GM12878 (cell line): ENCODE measurements around the gene RAB44. TPM values are rescaled to one million over a fixed set of nuclear protein-coding genes. Genes with fewer than 3 reads are reported as not detected.

Experiments used
- BACH1 ChIP-seq: fragments of 450-650 bp; IDR thresholded peaks from 2 replicates; pipeline ENCODE4 v1.6.1; 2017; ENCODE audit warnings: mild to moderate bottlenecking, borderline replicate concordance
- CBX3 ChIP-seq: fragments of 200-600 bp; sonication (generic); IDR thresholded peaks from 2 replicates; pipeline ENCODE4 v1.6.1; 2016; ENCODE audit warnings: low read depth, borderline replicate concordance
- CEBPB ChIP-seq, 2 experiments: fragments of 150-350 bp in 1 of 2; IDR thresholded peaks; 2 replicates each; pipeline ENCODE4 v1.6.1; 2012 to 2014; ENCODE audit warnings: low read depth in 2 of 2, low read length in 2 of 2, borderline replicate concordance in 1 of 2, inconsistent platforms in 1 of 2
- CREM ChIP-seq: IDR thresholded peaks from 2 replicates; pipeline ENCODE4 v1.6.1; 2014; ENCODE audit warnings: antibody characterized with exemption, low read depth
- EED ChIP-seq: sonication (generic); IDR thresholded peaks from 2 replicates; pipeline ENCODE4 v1.6.1; 2016; ENCODE audit warnings: antibody characterized with exemption, low read depth
- FOS ChIP-seq: IDR thresholded peaks from 3 replicates; pipeline ENCODE4 v1.6.1; 2011; ENCODE audit warnings: borderline replicate concordance; ENCODE audit not compliant: insufficient read length; ENCODE audit errors: extremely low read depth
- GATAD2B ChIP-seq: fragments of 450-650 bp; conservative IDR thresholded peaks from 2 replicates; pipeline ENCODE4 v1.6.1; 2017; ENCODE audit warnings: low read depth, mild to moderate bottlenecking, moderate library complexity
- HDAC6 ChIP-seq: fragments of 200-600 bp; sonication (generic); IDR thresholded peaks from one replicate; pipeline ENCODE4 v1.8.0; 2017; ENCODE audit warnings: antibody characterized with exemption; ENCODE audit not compliant: unreplicated experiment
- MEF2A ChIP-seq: IDR thresholded peaks from 2 replicates; pipeline ENCODE4 v1.6.1; 2011; ENCODE audit warnings: low read depth, mild to moderate bottlenecking, low read length, moderate library complexity; ENCODE audit not compliant: insufficient read depth
- NBN ChIP-seq: fragments of 450-650 bp; IDR thresholded peaks from 2 replicates; pipeline ENCODE4 v1.6.1; 2016
- NR2C1 ChIP-seq: fragments of 450-650 bp; IDR thresholded peaks from 2 replicates; pipeline ENCODE4 v1.6.1; 2017; ENCODE audit warnings: antibody characterized with exemption, mild to moderate bottlenecking, moderate library complexity
- RBBP5 ChIP-seq: fragments of 200-600 bp; sonication (generic); conservative IDR thresholded peaks from 2 replicates; pipeline ENCODE4 v1.6.1; 2016
- SREBF1 ChIP-seq: IDR thresholded peaks from 2 replicates; pipeline ENCODE4 v1.6.1; 2012; ENCODE audit warnings: mild to moderate bottlenecking, low read length
- STAT1 ChIP-seq: fragments of 450-650 bp; conservative IDR thresholded peaks from 2 replicates; pipeline ENCODE4 v1.6.1; 2014; ENCODE audit warnings: antibody characterized with exemption, mild to moderate bottlenecking
- SUPT20H ChIP-seq: IDR thresholded peaks from 2 replicates; pipeline ENCODE4 v1.6.1; 2011; ENCODE audit warnings: low read depth, mild to moderate bottlenecking, low read length, moderate library complexity, borderline replicate concordance; ENCODE audit not compliant: control insufficient read depth
- ZBED1 ChIP-seq: IDR thresholded peaks from 2 replicates; pipeline ENCODE4 v1.6.1; 2016; ENCODE audit warnings: borderline replicate concordance
- polyA plus RNA-seq, 11 experiments: library from polyadenylated mRNA; depleted of rRNA in 4 of 11; unstranded in 6 of 11; stranded (reverse) in 5 of 11; fragments of >200 nt; fragmentation: Nextera tagmentation in 4 of 11; fragmentation: Illumina TruSeq in 1 of 11; extraction: Ambion mirVana in 4 of 11; extraction: Trizol in 1 of 11; gene quantifications; 1 replicate in 1 of 11; 2 replicates in 10 of 11; pipeline versions ENCODE4 v1.2.1 to v1.2.3, GENCODE V29; 2011 to 2016; ENCODE audit warnings: inconsistent platforms in 2 of 11, missing spikeins in 2 of 11, low read depth in 1 of 11
- total RNA-seq, 4 experiments: library from RNA; depleted of rRNA in 3 of 4; stranded (reverse); fragments of >200 nt in 3 of 4; fragmentation: Illumina TruSeq in 1 of 4; extraction: Trizol in 1 of 4; gene quantifications; 2 replicates each; pipeline versions ENCODE4 v1.2.1 to v1.2.3, GENCODE V29; 2013 to 2021
- TF ChIP-seq, protein P1 (sequence below): fragments of 450-650 bp; IDR thresholded peaks from 2 replicates; pipeline ENCODE4 v1.6.1; 2018; ENCODE audit warnings: borderline replicate concordance, mild to moderate bottlenecking; ENCODE audit not compliant: partially characterized antibody
- TF ChIP-seq, protein P2 (sequence below): fragments of 450-650 bp; formaldehyde crosslinking; IDR thresholded peaks from 2 replicates; pipeline ENCODE4 v1.5.0; 2022; ENCODE audit warnings: mild to moderate bottlenecking, missing genetic modification characterization
- TF ChIP-seq, protein P3 (sequence below): fragments of 450-650 bp; IDR thresholded peaks from 2 replicates; pipeline ENCODE4 v1.6.1; 2017; ENCODE audit warnings: antibody characterized with exemption, mild to moderate bottlenecking, moderate library complexity
- TF ChIP-seq, protein P4 (sequence below): fragments of 150-350 bp; IDR thresholded peaks from 2 replicates; pipeline ENCODE4 v1.6.1; 2016; ENCODE audit warnings: low read depth, low read length

The RAB44 gene
- total and polyA plus RNA-seq, 10 of the 15 experiments (the other 5 are each of a cell fraction or from before 2014, with no cell fraction given): 0.01 to 0.08 (median 0.05) TPM; not detected in 2

DNA sequence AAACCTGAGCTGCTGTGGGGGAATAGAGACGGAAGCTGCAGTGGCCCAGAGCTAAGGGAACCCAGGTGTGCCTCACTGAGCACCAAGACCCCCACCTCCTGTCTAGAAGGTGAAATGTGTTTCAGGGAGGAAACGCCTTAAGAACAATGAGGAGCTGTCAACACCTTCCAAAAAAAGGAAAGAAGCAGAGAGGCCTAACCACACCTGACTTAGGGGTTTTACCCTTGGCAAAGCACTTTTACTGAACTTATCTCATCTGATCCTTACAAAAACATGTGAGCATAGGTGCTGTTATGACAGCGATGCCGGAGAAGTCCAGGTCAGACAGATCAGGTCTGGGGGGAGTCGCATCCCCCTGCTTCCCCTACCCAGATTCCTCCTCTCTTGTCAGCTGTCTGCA is 35.2 kb upstream of the RAB44 start (continued):
- TF ChIP-seq, protein P1, sequence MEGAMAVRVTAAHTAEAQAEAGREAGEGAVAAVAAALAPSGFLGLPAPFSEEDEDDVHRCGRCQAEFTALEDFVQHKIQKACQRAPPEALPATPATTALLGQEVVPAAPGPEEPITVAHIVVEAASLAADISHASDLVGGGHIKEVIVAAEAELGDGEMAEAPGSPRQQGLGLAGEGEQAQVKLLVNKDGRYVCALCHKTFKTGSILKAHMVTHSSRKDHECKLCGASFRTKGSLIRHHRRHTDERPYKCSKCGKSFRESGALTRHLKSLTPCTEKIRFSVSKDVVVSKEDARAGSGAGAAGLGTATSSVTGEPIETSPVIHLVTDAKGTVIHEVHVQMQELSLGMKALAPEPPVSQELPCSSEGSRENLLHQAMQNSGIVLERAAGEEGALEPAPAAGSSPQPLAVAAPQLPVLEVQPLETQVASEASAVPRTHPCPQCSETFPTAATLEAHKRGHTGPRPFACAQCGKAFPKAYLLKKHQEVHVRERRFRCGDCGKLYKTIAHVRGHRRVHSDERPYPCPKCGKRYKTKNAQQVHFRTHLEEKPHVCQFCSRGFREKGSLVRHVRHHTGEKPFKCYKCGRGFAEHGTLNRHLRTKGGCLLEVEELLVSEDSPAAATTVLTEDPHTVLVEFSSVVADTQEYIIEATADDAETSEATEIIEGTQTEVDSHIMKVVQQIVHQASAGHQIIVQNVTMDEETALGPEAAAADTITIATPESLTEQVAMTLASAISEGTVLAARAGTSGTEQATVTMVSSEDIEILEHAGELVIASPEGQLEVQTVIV: no peak
- no peak for TF ChIP-seq CBX3
- TF ChIP-seq SUPT20H: no peak
- TF ChIP-seq CREM: no peak
- TF ChIP-seq, protein P2, sequence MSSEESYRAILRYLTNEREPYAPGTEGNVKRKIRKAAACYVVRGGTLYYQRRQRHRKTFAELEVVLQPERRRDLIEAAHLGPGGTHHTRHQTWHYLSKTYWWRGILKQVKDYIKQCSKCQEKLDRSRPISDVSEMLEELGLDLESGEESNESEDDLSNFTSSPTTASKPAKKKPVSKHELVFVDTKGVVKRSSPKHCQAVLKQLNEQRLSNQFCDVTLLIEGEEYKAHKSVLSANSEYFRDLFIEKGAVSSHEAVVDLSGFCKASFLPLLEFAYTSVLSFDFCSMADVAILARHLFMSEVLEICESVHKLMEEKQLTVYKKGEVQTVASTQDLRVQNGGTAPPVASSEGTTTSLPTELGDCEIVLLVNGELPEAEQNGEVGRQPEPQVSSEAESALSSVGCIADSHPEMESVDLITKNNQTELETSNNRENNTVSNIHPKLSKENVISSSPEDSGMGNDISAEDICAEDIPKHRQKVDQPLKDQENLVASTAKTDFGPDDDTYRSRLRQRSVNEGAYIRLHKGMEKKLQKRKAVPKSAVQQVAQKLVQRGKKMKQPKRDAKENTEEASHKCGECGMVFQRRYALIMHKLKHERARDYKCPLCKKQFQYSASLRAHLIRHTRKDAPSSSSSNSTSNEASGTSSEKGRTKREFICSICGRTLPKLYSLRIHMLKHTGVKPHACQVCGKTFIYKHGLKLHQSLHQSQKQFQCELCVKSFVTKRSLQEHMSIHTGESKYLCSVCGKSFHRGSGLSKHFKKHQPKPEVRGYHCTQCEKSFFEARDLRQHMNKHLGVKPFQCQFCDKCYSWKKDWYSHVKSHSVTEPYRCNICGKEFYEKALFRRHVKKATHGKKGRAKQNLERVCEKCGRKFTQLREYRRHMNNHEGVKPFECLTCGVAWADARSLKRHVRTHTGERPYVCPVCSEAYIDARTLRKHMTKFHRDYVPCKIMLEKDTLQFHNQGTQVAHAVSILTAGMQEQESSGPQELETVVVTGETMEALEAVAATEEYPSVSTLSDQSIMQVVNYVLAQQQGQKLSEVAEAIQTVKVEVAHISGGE (CRISPR knock-in tag): no peak
- no peak for TF ChIP-seq ZBED1
- TF ChIP-seq, protein P3, sequence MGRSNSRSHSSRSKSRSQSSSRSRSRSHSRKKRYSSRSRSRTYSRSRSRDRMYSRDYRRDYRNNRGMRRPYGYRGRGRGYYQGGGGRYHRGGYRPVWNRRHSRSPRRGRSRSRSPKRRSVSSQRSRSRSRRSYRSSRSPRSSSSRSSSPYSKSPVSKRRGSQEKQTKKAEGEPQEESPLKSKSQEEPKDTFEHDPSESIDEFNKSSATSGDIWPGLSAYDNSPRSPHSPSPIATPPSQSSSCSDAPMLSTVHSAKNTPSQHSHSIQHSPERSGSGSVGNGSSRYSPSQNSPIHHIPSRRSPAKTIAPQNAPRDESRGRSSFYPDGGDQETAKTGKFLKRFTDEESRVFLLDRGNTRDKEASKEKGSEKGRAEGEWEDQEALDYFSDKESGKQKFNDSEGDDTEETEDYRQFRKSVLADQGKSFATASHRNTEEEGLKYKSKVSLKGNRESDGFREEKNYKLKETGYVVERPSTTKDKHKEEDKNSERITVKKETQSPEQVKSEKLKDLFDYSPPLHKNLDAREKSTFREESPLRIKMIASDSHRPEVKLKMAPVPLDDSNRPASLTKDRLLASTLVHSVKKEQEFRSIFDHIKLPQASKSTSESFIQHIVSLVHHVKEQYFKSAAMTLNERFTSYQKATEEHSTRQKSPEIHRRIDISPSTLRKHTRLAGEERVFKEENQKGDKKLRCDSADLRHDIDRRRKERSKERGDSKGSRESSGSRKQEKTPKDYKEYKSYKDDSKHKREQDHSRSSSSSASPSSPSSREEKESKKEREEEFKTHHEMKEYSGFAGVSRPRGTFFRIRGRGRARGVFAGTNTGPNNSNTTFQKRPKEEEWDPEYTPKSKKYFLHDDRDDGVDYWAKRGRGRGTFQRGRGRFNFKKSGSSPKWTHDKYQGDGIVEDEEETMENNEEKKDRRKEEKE: no peak
- no peak for TF ChIP-seq HDAC6
- TF ChIP-seq GATAD2B: no peak
- no peak for TF ChIP-seq CEBPB (IDR thresholded peaks at IDR 0.05; ENCODE audit: borderline replicate concordance in 1 of 2, low read depth in 2 of 2, low read length in 2 of 2)
- TF ChIP-seq NBN: peak; percentile 85
- TF ChIP-seq, protein P4, sequence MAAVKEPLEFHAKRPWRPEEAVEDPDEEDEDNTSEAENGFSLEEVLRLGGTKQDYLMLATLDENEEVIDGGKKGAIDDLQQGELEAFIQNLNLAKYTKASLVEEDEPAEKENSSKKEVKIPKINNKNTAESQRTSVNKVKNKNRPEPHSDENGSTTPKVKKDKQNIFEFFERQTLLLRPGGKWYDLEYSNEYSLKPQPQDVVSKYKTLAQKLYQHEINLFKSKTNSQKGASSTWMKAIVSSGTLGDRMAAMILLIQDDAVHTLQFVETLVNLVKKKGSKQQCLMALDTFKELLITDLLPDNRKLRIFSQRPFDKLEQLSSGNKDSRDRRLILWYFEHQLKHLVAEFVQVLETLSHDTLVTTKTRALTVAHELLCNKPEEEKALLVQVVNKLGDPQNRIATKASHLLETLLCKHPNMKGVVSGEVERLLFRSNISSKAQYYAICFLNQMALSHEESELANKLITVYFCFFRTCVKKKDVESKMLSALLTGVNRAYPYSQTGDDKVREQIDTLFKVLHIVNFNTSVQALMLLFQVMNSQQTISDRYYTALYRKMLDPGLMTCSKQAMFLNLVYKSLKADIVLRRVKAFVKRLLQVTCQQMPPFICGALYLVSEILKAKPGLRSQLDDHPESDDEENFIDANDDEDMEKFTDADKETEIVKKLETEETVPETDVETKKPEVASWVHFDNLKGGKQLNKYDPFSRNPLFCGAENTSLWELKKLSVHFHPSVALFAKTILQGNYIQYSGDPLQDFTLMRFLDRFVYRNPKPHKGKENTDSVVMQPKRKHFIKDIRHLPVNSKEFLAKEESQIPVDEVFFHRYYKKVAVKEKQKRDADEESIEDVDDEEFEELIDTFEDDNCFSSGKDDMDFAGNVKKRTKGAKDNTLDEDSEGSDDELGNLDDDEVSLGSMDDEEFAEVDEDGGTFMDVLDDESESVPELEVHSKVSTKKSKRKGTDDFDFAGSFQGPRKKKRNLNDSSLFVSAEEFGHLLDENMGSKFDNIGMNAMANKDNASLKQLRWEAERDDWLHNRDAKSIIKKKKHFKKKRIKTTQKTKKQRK: no peak
- TF ChIP-seq NR2C1: no peak
- TF ChIP-seq MEF2A: no peak
- TF ChIP-seq BACH1: peak; percentile 30; the same call in 1 of the 2 replicates
- TF ChIP-seq EED: no peak; the same call in 1 of the 2 replicates
- no peak for TF ChIP-seq SREBF1
- TF ChIP-seq RBBP5: no peak
- no peak for TF ChIP-seq FOS
- TF ChIP-seq STAT1: no peak
